Stomach smooth muscle (tissue), 2 donors: ENCODE results near the gene TRPC3.

Experiments
- H3K27ac ChIP-seq: one replicate; pipeline ENCODE4 v1.7.0; 2013; ENCODE audit warnings: mild to moderate bottlenecking, low read length, inconsistent platforms
- H3K27me3 ChIP-seq, 2 donors: one replicate each; pipeline ENCODE4 v1.7.0; 2013; ENCODE audit warnings: low read length in 2 of 2; ENCODE audit not compliant: insufficient read depth in 2 of 2, control insufficient read depth in 1 of 2
- H3K36me3 ChIP-seq, 2 donors: one replicate each; pipeline ENCODE4 v1.7.0; 2013; ENCODE audit warnings: low read length in 2 of 2; ENCODE audit not compliant: control insufficient read depth in 2 of 2, insufficient read depth in 2 of 2
- H3K4me1 ChIP-seq: one replicate; pipeline ENCODE4 v1.7.0; 2013; ENCODE audit warnings: low read length; ENCODE audit not compliant: control insufficient read depth, insufficient read depth
- H3K4me3 ChIP-seq, 2 donors: one replicate each; pipeline ENCODE4 v1.7.0; 2013; ENCODE audit warnings: low read length in 2 of 2
- H3K9ac ChIP-seq, 2 donors: one replicate each; pipeline ENCODE4 v1.7.0; 2013; ENCODE audit warnings: low read length in 2 of 2, mild to moderate bottlenecking in 1 of 2
- H3K9me3 ChIP-seq, 2 donors: one replicate each; pipeline ENCODE4 v1.7.0; 2013; ENCODE audit warnings: low read length in 2 of 2; ENCODE audit not compliant: control insufficient read depth in 2 of 2
- donor health status: healthy.
- donor health status: Pancreatic carcinoma.

The TRPC3 gene

DNA sequence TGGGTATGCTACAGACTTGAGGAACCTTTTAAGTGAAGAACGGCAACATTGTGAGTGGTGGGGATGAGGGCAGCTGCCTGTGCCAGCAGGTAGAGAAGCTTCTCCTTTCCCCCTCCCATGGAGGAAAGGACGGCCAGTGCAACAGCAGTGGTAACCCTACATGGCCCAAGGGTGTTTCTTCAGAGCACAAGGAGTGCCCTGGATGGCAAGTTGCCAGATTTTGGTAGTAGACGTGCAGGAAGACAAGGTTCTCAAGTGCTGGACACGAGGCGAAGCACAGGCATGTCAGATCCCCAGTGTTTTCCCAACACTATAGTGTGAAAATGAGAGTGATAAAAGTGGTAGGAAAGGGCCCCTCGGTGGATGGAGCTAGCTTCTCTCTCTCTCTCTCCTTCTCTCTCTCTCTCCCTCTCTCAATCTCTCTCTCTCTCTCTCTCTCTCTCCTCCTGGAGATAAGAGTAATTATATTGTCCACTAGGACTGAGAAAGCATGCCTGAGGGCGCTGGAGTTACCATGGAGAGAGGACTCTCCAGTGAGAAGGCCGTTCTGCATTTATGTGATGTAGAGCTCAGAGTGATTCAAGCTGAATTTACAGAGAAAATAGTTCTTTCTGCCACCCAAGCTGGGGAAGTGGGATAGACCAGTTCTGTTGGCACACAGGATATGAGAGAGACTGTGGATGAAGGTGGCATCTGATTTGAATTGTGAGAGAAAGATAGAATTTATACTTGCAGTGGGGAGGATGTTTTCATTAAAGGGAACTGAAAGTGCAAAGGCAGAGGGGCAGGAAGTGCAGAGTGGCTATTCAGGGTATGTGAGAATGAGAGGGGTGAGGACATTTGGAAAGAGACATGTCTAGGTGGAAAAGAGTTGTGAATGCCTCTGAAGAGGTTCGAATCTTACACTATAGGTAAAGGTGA, 25.7 kb upstream of the TRPC3 start:
- Histone ChIP-seq H3K27ac (no peak overlapping the region), H3K9me3 (no peaks in the 10 kb centered on the region)

DNA sequence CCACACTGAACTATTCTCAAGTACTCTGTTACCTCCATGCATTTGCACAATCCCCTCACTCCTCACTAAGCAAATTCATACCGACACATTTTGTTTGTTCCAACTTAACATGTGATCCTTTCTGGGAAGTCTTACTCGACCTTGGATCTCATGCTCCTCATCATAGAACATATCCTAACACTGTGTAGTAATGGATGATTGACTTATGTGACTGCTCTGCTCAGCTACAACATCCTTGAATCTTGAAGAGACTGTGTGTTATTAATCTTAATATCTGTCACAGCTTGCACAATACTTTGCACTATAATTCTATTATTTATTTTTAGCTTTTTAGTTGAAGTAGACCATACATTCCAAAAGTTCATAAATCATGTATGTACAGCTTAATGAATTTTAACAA, 23.9 kb upstream of the TRPC3 start:
- Histone ChIP-seq H3K27ac (no peak overlapping the region), H3K36me3 (no peaks in the 10 kb centered on the region), H3K4me1 (no peaks in the 10 kb centered on the region), H3K27me3 (peaks cover 0 to 2% of the 10 kb centered on the region in 2 donors), H3K9me3 (no peaks in the 10 kb centered on the region), H3K9ac (no peak overlapping the region), H3K4me3 (no peak overlapping the region)

More for the DNA sequence above, 25.7 kb upstream of the TRPC3 start:
- Histone ChIP-seq H3K4me3 (no peak overlapping the region), H3K27me3 (peaks cover 0 to 2% of the 10 kb centered on the region in 2 donors), H3K4me1 (no peaks in the 10 kb centered on the region), H3K36me3 (no peaks in the 10 kb centered on the region), H3K9ac (no peak overlapping the region)

DNA sequence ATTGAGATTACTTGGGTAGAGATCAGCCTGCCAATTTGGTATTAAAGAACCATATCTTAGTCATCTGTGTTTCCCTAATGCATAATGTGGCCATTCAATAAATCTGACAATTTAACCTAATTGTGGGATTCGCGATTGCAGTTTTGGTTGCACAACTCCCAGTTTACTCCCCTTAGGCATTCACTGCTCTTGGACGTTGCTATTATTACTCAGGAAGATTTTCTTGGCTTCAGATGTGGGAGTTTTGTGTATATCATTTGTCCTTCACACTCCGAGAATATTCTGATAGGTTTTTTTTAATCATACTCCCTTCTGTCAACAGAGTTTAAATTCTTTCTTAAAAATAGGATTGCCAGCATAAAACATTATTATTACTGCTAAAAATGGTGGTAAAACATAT, 22.0 kb upstream of the TRPC3 start:
- H3K9ac ChIP-seq = no peak overlapping the region
- H3K9me3 ChIP-seq = no peaks in the 10 kb centered on the region
- H3K4me3 ChIP-seq = no peak overlapping the region
- H3K27ac ChIP-seq = no peak overlapping the region
- no peaks in the 10 kb centered on the region for H3K36me3 ChIP-seq
- H3K4me1 ChIP-seq = no peaks in the 10 kb centered on the region
- H3K27me3 ChIP-seq = peaks cover 0 to 2% of the 10 kb centered on the region in 2 donors

DNA sequence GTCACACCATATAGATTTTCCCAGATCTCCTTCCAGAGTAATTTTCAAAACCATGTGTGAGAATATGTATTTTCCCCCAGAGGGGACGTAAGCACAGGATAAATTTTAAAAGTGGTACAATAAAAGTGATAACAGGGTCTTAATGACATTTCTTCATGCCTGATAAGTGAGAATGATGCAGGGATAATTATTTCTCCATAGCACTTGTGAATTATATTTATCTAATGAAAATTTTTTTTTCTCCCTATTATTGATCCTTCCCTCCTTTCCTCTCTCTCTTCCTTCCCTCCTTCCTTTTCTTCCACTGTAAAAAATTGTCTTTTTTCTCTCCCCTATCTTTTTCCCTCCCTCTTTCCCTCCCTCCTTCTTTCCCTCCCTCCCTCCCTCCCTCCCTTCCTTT, 17.0 kb upstream of the TRPC3 start:
- no peak overlapping the region for H3K4me3 ChIP-seq
- H3K27ac ChIP-seq = no peak overlapping the region
- no peaks in the 10 kb centered on the region for H3K9me3 ChIP-seq
- no peaks in the 10 kb centered on the region for H3K36me3 ChIP-seq
- no peaks in the 10 kb centered on the region for H3K27me3 ChIP-seq
- no peaks in the 10 kb centered on the region for H3K4me1 ChIP-seq
- no peak overlapping the region for H3K9ac ChIP-seq

DNA sequence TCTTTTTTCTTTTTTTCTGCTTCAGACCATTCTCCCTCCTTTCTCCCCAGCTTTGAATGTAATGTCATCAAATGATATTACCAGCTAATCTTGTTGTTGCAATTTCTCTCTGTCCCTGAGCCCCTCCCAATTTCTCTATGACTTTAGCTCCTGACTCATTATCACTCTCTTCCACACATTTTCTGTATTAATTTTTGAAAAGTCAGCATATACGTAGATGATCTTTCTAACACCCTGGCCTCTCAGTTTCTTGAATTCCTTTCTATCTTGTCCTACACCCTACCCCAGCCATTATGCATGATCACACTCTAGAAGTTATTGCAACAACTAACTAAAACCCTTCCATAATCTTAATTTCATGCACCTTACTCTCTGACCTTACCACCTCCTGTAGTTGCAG, 13.1 kb upstream of the TRPC3 start:
- no peak overlapping the region for H3K27ac ChIP-seq
- no peaks in the 10 kb centered on the region for H3K36me3 ChIP-seq
- H3K9me3 ChIP-seq = no peaks in the 10 kb centered on the region
- no peak overlapping the region for H3K9ac ChIP-seq
- no peaks in the 10 kb centered on the region for H3K27me3 ChIP-seq
- no peak overlapping the region for H3K4me3 ChIP-seq
- no peaks in the 10 kb centered on the region for H3K4me1 ChIP-seq

DNA sequence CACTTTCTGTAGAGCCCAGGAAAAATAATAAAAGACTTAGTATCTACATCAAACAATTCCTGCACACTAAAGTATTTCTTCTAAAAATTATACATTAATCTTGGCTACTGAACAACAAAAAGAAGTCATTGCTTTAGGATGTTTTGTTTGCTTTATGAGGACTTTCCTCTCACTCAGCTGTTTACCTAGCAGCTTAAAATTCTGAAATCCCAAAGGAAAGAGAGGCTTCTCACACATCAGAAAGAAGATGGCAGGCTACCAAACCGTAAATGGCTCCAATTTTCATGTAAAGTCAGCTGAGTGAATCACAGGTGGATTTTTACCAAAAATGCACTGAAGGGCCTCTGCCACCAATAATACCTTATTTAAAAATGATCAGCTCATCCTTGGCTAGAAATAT, 9.0 kb upstream of the TRPC3 start:
- Histone ChIP-seq H3K9ac (no peak overlapping the region), H3K4me1 (no peaks in the 10 kb centered on the region), H3K9me3 (no peaks in the 10 kb centered on the region), H3K4me3 (no peak overlapping the region), H3K27ac (no peak overlapping the region), H3K36me3 (no peaks in the 10 kb centered on the region), H3K27me3 (peaks cover 0 to 3% of the 10 kb centered on the region in 2 donors)

DNA sequence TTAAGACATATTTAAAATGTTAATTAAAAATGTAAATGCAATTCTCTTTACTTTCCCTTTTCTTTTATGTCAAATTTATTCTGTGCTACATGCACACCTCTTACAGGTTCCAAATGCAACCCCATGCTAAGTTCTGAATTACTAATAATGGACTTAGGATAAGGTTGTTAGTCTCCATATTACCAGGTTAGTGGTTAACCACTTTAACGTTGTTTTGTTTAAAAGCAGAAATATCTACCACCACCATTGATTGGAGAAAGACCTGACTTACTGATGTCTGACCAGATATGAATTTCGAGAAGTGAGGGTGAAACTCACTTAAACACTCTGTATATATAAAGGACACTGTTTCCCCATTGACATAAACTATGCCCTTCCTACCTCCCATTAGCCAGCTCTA, 6.9 kb upstream of the TRPC3 start:
- no peaks in the 10 kb centered on the region for H3K9me3 ChIP-seq
- H3K27ac ChIP-seq = no peak overlapping the region
- H3K27me3 ChIP-seq = peaks cover 2 to 3% of the 10 kb centered on the region in 2 donors
- H3K4me3 ChIP-seq = no peak overlapping the region
- H3K36me3 ChIP-seq = no peaks in the 10 kb centered on the region
- H3K4me1 ChIP-seq = no peaks in the 10 kb centered on the region
- H3K9ac ChIP-seq = no peak overlapping the region

DNA sequence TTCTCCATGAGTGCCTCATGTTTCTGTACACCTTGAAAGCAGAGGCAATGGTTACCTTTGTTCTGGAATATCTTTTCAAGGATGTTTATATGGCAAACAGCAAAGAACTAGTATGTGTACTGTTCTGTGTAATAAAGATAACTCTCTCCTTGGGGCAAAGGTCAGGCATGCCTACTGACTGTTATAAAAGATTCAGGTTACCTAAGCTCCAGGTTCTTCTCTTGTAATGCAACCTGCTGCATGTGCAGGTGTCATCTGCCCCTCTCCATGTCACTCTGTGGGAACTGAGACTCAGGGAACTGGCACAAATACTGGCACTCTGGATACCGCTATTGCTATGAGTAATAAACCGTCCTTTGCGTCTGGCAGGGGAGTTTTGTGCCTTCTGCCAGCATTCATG, 5.4 kb upstream of the TRPC3 start:
- Histone ChIP-seq H3K4me1 (no peaks in the 10 kb centered on the region), H3K9ac (no peak overlapping the region), H3K4me3 (no peak overlapping the region), H3K27me3 (peaks cover 5 to 9% of the 10 kb centered on the region in 2 donors), H3K9me3 (no peaks in the 10 kb centered on the region), H3K27ac (no peak overlapping the region), H3K36me3 (no peaks in the 10 kb centered on the region)

DNA sequence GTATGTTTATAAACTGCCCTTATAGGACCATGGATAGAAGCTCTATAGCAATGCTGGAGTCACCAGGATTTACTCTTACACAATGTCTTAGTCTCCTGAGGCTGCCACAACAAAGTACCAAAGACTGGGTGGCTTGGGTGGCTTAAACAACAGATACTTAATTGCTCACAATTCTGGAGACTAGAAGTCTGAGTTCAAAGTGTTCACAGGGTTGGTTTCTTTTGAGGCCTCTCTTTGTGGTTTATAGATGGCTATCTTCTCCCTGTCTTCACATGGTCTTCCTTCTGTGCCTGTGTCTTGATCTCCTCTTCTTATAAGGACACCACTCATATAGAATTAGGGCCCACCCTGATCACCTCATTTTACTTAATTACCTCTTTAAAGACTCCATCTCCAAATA, 2.0 kb upstream of the TRPC3 start:
- Histone ChIP-seq H3K27me3 (peaks cover 14 to 15% of the 10 kb centered on the region in 2 donors), H3K27ac (no peak overlapping the region), H3K4me1 (peaks cover 8% of the 10 kb centered on the region), H3K4me3 (no peak overlapping the region), H3K9me3 (no peaks in the 10 kb centered on the region), H3K9ac (no peak overlapping the region), H3K36me3 (no peaks in the 10 kb centered on the region)

DNA sequence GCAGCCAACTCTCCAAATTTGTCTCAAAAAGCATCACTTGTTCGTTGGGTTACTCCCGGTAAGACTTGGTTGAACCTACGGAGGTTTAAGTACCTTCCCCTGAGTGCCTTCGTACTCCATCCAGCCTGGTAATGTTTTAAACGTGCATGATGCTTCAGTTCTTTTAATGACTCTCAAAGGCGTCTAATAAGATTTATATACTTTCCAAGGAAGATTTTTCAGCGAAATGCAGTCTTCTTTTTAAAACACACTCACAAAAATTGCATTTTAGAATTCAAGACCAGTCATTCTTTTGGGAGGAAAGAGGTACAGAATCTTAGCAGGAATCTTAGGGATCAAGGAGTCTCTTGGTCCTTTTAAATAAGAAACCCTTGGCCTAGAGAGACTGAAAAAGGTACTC, 430 bp upstream of the TRPC3 start:
- peak overlapping the region; percentile 75 to 79 for H3K4me3 ChIP-seq

More for the DNA sequence above, 430 bp upstream of the TRPC3 start:
- H3K27ac ChIP-seq = no peak overlapping the region
- no peaks in the 10 kb centered on the region for H3K9me3 ChIP-seq
- H3K9ac ChIP-seq = peak overlapping the region in 1 of 2 donors; percentile 25
- peaks cover 8% of the 10 kb centered on the region for H3K4me1 ChIP-seq
- peaks cover 12 to 14% of the 10 kb centered on the region in 2 donors for H3K27me3 ChIP-seq
- H3K36me3 ChIP-seq = no peaks in the 10 kb centered on the region
